GM12891 (cell line): ENCODE measurements around the gene GRM8.
"Not testable (repeated sequence)": the region's sequence is repeated elsewhere in the genome, so short reads cannot be mapped to it uniquely, and the experiment has no call there.

Experiments used
- PAX5 ChIP-seq: IDR thresholded peaks from 2 replicates; pipeline ENCODE4 v1.6.1; 2011; ENCODE audit warnings: low read length, moderate library complexity, mild to moderate bottlenecking; ENCODE audit not compliant: insufficient read depth, severe bottlenecking
- POLR2A ChIP-seq: IDR thresholded peaks from 2 replicates; pipeline ENCODE4 v1.6.1; 2011; ENCODE audit warnings: low read depth, low read length, control low read depth
- POLR2AphosphoS5 ChIP-seq: IDR thresholded peaks from 2 replicates; pipeline ENCODE4 v1.6.1; 2011; ENCODE audit warnings: low read depth, low read length, control low read depth
- SPI1 ChIP-seq: IDR thresholded peaks from 2 replicates; pipeline ENCODE4 v1.6.1; 2011; ENCODE audit warnings: low read depth, low read length, control low read depth
- TAF1 ChIP-seq: IDR thresholded peaks from 2 replicates; pipeline ENCODE4 v1.6.1; 2011; ENCODE audit warnings: low read depth, low read length, control low read depth

GRCh38 chr7:126911627-126912026 lies 341.1 kb downstream of the GRM8 start:
- TF ChIP-seq POLR2A, POLR2AphosphoS5, SPI1, TAF1, PAX5: not testable (repeated sequence)
